ENCODE results near the gene SORCS2. TPM values are rescaled to one million over a fixed set of nuclear protein-coding genes. Genes with fewer than 3 reads are reported as not detected.

SORCS2 gene
- total RNA-seq, 4 donors from 2014 or later: 0.07 to 1.2 (median 0.11) TPM

GRCh38 chr4:7206385-7206784 lies 14.0 kb downstream of the SORCS2 start:
- in situ Hi-C loops (cut with MboI; ENCODE audit: low sequenced_read_pairs in 4 of 4): no loop called here

GRCh38 chr4:7206911-7207567 lies 14.7 kb downstream of the SORCS2 start:
- TF ChIP-seq POLR2A (IDR thresholded peaks at IDR 0.05) (no peak), CTCF (IDR thresholded peaks at IDR 0.05 in 4 of 5, conservative IDR thresholded peaks at IDR 0.05 in 1 of 5) (no peak)
- H3K27me3 ChIP-seq: no peaks in the 10 kb centered on the region
- in situ Hi-C loops (cut with MboI; ENCODE audit: low sequenced_read_pairs in 4 of 4) (no loop called here), intact Hi-C loops (cut with DNase I; ENCODE audit: low total_unique reads) (loop anchor here (5.0 kb wide), 1 partner anchor 55 kb away; no protein-coding TSS in a partner anchor)
- no peaks in the 10 kb centered on the region for H3K9me3 ChIP-seq
- peaks cover 10 to 18% of the 10 kb centered on the region in 2 donors for H3K4me1 ChIP-seq
- peak; percentile 58 to 81 for DNase-seq
- ATAC-seq: peak; percentile 84 to 88
- no peaks in the 10 kb centered on the region for H3K36me3 ChIP-seq
- peak overlapping the region; percentile 16 to 70 (median 60) for H3K27ac ChIP-seq
- H3K4me3 ChIP-seq: no peak overlapping the region

More at GRCh38 chr4:7206385-7206784, 14.0 kb downstream of the SORCS2 start:
- Histone ChIP-seq H3K36me3 (no peaks in the 10 kb centered on the region), H3K4me1 (peaks cover 10 to 18% of the 10 kb centered on the region in 2 donors), H3K27ac (peak overlapping the region; percentile 16 to 70 (median 60)), H3K4me3 (no peak overlapping the region), H3K9me3 (no peaks in the 10 kb centered on the region), H3K27me3 (no peaks in the 10 kb centered on the region)
- DNase-seq (peak in 1 of 2 donors; percentile 41), ATAC-seq (peak; percentile 45 to 64)
- intact Hi-C loops (cut with DNase I; ENCODE audit: low total_unique reads): loop anchor here (5.0 kb wide), 1 partner anchor 56 kb away; no protein-coding TSS in a partner anchor
- TF ChIP-seq CTCF (IDR thresholded peaks at IDR 0.05 in 4 of 5, conservative IDR thresholded peaks at IDR 0.05 in 1 of 5): no peak
- no peak for TF ChIP-seq POLR2A (IDR thresholded peaks at IDR 0.05)

GRCh38 chr4:7207628-7208231 lies 15.4 kb downstream of the SORCS2 start:
- DNase-seq: no peak
- Histone ChIP-seq H3K36me3 (no peaks in the 10 kb centered on the region), H3K27ac (peak overlapping the region in 3 of 4 donors; percentile 52 to 70 (median 67)), H3K4me1 (peaks cover 10 to 18% of the 10 kb centered on the region in 2 donors), H3K9me3 (no peaks in the 10 kb centered on the region), H3K27me3 (no peaks in the 10 kb centered on the region), H3K4me3 (no peak overlapping the region)
- no peak for TF ChIP-seq POLR2A (IDR thresholded peaks at IDR 0.05)
- TF ChIP-seq CTCF (IDR thresholded peaks at IDR 0.05 in 4 of 5, conservative IDR thresholded peaks at IDR 0.05 in 1 of 5): no peak
- in situ Hi-C loops (cut with MboI; ENCODE audit: low sequenced_read_pairs in 4 of 4): no loop called here
- intact Hi-C loops (cut with DNase I; ENCODE audit: low total_unique reads): loop anchor here (5.0 kb wide), 1 partner anchor 55 kb away; no protein-coding TSS in a partner anchor
- ATAC-seq: peak; percentile 35 to 41

DNA sequence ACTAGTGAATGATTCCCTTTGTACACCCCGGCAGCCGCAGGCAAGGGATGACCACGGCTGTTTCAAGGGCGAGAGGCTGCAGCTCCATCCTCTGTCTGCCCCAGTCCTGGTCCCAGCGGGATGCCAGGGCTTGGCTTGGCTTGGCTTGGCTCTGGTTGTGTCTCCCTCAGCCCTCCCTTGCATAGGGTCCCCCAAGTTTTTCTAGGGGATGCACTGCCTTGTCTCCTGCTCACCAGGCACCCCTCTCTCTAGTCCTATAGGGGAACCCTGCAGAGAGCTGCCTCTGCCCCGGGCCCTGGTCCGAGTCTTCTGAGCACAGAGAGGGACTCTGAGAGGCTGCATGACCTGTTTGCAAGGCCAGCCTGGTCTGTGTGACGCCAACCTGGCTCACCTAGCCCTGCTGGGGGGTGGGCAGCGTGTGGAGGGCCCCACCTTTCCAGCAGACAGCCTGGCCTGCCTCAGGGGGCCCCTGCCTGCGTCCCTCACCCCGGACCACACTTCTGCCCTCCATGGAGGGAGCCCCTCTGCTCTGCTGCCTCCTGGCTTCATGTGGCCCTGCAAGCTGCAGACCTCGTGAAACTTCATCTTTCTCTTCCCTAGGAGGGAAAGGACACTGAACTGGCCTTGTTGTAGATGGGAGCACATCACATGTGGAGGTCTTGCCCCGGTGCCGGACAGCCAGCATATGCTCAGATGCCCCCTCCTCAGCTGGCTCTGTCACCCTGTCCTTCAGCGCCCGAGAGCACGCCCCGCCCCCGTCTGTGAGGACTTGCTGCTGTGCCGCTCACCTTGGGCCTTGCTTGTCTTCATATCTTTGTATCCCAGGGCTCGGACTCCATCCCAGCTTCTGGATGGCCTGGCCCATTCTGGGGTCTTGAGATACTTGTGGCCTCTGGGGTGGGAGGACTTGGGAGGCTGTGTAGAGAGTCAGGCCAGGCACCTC lies 16.4 kb downstream of the SORCS2 start:
- H3K4me1 ChIP-seq: peaks cover 10 to 18% of the 10 kb centered on the region in 2 donors
- ATAC-seq: no peak
- H3K4me3 ChIP-seq: no peak overlapping the region
- no peaks in the 10 kb centered on the region for H3K9me3 ChIP-seq
- TF ChIP-seq CTCF (IDR thresholded peaks at IDR 0.05 in 4 of 5, conservative IDR thresholded peaks at IDR 0.05 in 1 of 5) (no peak), POLR2A (IDR thresholded peaks at IDR 0.05) (no peak)
- H3K27ac ChIP-seq: no peak overlapping the region
- intact Hi-C loops (cut with DNase I; ENCODE audit: low total_unique reads) (loop anchor here (5.0 kb wide), 1 partner anchor 54 kb away; no protein-coding TSS in a partner anchor), in situ Hi-C loops (cut with MboI; ENCODE audit: low sequenced_read_pairs in 4 of 4) (no loop called here)
- H3K36me3 ChIP-seq: no peaks in the 10 kb centered on the region
- no peaks in the 10 kb centered on the region for H3K27me3 ChIP-seq
- no peak for DNase-seq

Measured in gastrocnemius medialis (tissue), 4 donors.